ENCODE results near the gene LIPH.
A peak's percentile ranks its signal among the peaks of the same experiment; 100 is the strongest.

LIPH gene

DNA sequence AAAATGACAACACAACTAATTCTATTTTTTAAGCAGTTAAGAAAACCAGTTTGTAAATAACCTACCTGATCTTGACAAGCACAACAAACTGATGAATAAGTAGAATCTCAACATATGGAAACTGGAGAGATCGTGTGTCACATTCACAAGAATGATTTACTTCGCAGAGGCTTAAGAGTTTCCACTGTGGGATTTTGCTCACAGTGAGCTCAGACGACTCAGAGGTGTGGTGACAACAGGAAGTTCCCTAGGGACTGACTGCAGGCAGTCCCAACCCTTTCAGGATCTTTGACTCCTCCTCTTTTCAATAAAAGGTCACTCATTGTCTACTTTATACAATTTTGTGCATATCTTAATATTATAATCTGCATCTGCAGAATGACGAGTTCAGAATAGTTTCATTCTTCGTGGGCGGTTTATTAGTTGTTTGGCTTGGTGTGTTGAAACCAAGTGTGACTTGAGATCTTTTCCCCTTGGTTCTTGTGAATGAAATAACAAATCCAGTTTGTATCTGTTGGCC, at the start of gene LIPH:
Gene LIPH, minus strand, starts transcription at position 231 of the 520 bp plus-strand sequence. Its CDS starts 117 bp downstream, at position 114.
- peak within 1 kb of the TSS in 1 of 2 donors; percentile 5 for H3K4me3 ChIP-seq (replicated peaks in 1 of 2; ENCODE audit: low read depth in 2 of 2, low read length in 2 of 2)
- peak; percentile 32 to 59 for DNase-seq (ENCODE audit: low read depth in 2 of 2)
- TF ChIP-seq, protein P1, sequence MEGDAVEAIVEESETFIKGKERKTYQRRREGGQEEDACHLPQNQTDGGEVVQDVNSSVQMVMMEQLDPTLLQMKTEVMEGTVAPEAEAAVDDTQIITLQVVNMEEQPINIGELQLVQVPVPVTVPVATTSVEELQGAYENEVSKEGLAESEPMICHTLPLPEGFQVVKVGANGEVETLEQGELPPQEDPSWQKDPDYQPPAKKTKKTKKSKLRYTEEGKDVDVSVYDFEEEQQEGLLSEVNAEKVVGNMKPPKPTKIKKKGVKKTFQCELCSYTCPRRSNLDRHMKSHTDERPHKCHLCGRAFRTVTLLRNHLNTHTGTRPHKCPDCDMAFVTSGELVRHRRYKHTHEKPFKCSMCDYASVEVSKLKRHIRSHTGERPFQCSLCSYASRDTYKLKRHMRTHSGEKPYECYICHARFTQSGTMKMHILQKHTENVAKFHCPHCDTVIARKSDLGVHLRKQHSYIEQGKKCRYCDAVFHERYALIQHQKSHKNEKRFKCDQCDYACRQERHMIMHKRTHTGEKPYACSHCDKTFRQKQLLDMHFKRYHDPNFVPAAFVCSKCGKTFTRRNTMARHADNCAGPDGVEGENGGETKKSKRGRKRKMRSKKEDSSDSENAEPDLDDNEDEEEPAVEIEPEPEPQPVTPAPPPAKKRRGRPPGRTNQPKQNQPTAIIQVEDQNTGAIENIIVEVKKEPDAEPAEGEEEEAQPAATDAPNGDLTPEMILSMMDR (IDR thresholded peaks at IDR 0.05; ENCODE audit: low read depth, low read length) = no peak

DNA sequence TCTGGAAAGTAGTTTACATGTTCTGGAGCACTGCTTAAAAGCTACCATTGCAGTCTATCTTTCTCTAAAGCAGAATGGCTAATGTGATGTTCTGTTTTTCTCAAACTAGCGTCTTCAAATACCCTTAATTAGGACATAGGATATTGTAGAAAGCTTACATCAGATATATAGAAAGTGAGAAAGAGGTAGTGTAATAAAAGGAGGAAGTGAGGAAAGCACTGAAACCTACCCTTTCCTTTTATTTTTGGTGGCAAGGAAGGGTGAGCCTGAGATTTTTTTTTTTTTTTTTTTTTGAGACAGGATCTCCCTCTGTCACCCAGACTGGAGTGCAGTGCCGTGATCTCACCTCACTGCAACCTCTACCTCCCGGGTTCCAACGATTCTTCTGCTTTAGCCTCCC, 43.1 kb upstream of the LIPH start:
- DNase-seq (ENCODE audit: low read depth in 2 of 2) = no peak
- TF ChIP-seq, protein P1 (IDR thresholded peaks at IDR 0.05; ENCODE audit: low read depth, low read length) = no peak
- H3K4me3 ChIP-seq (replicated peaks in 1 of 2; ENCODE audit: low read depth in 2 of 2, low read length in 2 of 2) = no peak overlapping the region

DNA sequence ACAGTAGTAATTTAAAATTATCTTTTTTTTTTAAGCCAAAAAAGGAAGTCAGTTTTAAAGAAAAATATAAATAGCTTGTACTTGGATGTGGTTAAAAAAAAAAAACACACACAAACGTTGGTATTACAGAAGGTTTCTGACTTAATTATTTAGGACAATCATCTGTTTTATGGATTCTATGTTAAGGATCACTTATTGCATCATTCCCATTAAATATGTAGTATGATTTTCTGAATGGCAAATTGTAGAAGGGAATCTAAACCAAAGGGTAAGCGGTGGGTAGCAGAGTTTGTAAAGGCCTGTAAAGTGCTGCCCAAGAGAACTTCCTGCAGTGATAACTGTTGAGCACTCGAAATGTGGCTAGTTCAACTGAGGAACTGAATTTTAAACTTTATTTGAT, 41.7 kb upstream of the LIPH start:
- DNase-seq (ENCODE audit: low read depth in 2 of 2) = no peak
- TF ChIP-seq, protein P1 (IDR thresholded peaks at IDR 0.05; ENCODE audit: low read depth, low read length) = no peak
- H3K4me3 ChIP-seq (replicated peaks in 1 of 2; ENCODE audit: low read depth in 2 of 2, low read length in 2 of 2) = no peak overlapping the region

DNA sequence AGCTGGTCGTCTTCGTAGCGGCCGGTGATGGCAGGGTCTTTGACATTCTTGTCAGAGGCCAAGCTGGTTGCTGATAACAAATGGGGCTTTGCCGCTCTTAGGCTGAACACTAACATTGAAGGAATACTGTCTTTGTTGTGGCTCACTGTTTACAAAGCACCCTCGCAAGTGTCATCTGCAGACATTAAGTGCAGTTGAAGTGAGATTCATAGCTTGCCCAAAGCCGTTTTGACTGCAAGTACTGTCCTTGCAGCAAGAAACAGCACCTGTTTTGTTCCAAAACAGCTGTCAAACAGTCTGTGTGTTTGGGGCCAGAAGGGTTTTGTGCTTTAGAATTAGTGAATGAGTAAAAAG, 34.3 kb upstream of the LIPH start:
- peak overlapping the region; percentile 95 to 98 for H3K4me3 ChIP-seq (replicated peaks in 1 of 2; ENCODE audit: low read depth in 2 of 2, low read length in 2 of 2)
- TF ChIP-seq, protein P1 (IDR thresholded peaks at IDR 0.05; ENCODE audit: low read depth, low read length) = no peak
- DNase-seq (ENCODE audit: low read depth in 2 of 2) = no peak

DNA sequence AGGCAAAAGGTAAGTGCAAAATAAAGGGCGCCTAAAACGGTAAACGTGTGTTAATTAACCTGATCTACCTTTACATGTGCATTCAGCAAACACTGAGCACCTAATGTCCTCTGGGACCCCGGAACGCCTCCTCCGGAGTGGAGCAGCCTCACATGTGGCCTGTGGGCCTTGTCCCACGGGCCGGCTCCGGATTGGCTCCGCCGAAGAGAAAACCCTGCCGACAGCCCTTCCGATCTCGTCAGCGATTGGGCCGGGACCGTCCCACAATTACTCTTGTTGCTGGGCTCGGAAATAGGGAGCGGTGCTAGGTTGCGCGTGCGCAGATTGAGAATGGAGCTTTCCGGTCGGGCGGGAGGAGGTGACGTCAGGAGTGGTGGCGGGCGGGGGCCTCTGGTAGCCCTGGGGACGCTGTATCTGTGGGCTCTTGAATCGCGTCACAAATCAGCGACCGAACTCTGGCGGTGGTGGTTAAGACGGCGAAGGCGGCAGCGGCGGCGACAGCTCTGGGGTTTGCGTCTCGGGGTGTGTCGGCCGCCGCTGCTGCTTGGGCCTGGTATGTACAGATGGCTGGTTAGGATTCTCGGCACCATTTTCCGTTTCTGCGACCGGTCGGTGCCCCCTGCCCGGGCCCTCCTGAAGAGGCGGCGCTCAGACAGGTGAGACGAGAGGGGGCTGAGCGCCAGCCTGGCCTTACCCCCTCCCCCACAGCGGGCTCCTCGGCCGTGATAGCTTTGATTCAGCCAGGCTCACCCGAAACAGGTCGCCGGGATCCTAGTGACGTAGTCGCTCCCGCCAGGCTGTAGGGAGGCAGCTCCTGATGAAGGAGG, 33.7 kb upstream of the LIPH start, which contains the start of gene SENP2:
Gene SENP2, plus strand, starts transcription at position 437 of the 827 bp plus-strand sequence. Its CDS starts 119 bp downstream, at position 556.
- H3K4me3 ChIP-seq (replicated peaks in 1 of 2; ENCODE audit: low read depth in 2 of 2, low read length in 2 of 2) = peak within 1 kb of the TSS; percentile 95 to 98
- TF ChIP-seq, protein P1 (IDR thresholded peaks at IDR 0.05; ENCODE audit: low read depth, low read length) = no peak
- DNase-seq (ENCODE audit: low read depth in 2 of 2) = peak; percentile 99

DNA sequence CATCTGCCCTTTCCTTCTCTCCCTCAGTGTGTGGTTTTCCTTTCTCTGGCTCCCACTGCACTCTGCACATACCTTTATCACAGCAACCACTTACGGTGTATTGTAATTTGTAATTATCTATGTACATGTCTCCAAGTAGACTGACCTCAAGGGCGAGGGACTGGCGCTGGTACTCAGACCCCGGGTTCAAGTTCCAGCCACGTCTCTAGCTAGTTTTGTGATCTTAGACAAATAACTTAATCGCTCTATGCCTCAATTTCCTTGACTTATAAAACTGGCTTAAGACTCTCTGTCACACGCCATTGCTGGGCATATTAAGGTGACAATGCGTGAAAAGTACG, 33.1 kb upstream of the LIPH start:
- H3K4me3 ChIP-seq (replicated peaks in 1 of 2; ENCODE audit: low read depth in 2 of 2, low read length in 2 of 2) = peak overlapping the region; percentile 53 to 98
- no peak for DNase-seq (ENCODE audit: low read depth in 2 of 2)
- TF ChIP-seq, protein P1 (IDR thresholded peaks at IDR 0.05; ENCODE audit: low read depth, low read length) = no peak

Measured in cardiac fibroblast (primary cell).